Type B pancreatic cell (in vitro differentiated cells): ENCODE data around the gene PEX10. TPM values are rescaled to one million over a fixed set of nuclear protein-coding genes. Genes with fewer than 3 reads are reported as not detected.

ENCODE experiments used
- DNase-seq: peaks from one replicate; pipeline ENCODE4 v3.0.0; 2021; ENCODE audit warnings: mixed read lengths; ENCODE audit not compliant: unreplicated experiment; ENCODE audit errors: extremely low spot score
- H3K27ac Mint-ChIP-seq: 2 replicates; pipeline ENCODE4 v1.8.0; 2021; ENCODE audit warnings: mild to moderate bottlenecking, mixed read lengths
- H3K27me3 Mint-ChIP-seq: 2 replicates; pipeline ENCODE4 v1.8.0; 2021; ENCODE audit warnings: mixed read lengths
- H3K36me3 Mint-ChIP-seq: 2 replicates; pipeline ENCODE4 v1.8.0; 2021; ENCODE audit warnings: mixed read lengths
- H3K4me1 Mint-ChIP-seq: one replicate; pipeline ENCODE4 v1.8.0; 2021; ENCODE audit warnings: mixed read lengths; ENCODE audit not compliant: unreplicated experiment
- H3K4me3 Mint-ChIP-seq: 2 replicates; pipeline ENCODE4 v1.8.0; 2021; ENCODE audit warnings: mild to moderate bottlenecking, mixed read lengths
- H3K9me3 Mint-ChIP-seq: 2 replicates; pipeline ENCODE4 v1.8.0; 2021; ENCODE audit warnings: mixed read lengths
- CTCF ChIP-seq: fragments of 200-600 bp; sonication (generic); conservative IDR thresholded peaks from 2 replicates; pipeline ENCODE4 v1.5.0; 2021; ENCODE audit warnings: antibody characterized with exemption, mild to moderate bottlenecking
- total RNA-seq: library from RNA; stranded (reverse); gene quantifications from 2 replicates; pipeline ENCODE4 v1.2.1, GENCODE V29; 2021; ENCODE audit warnings: low replicate concordance

PEX10 gene
- total RNA-seq, 1 donor from 2014 or later: 27.3 TPM

GRCh38 chr1:2404890-2405511, 7.4 kb downstream of the PEX10 start:
- DNase-seq: no peak
- H3K27ac Mint-ChIP-seq: no peak overlapping the region
- no peaks in the 10 kb centered on the region for H3K9me3 Mint-ChIP-seq
- H3K4me3 Mint-ChIP-seq: no peak overlapping the region
- H3K27me3 Mint-ChIP-seq: no peaks in the 10 kb centered on the region
- peaks cover 3% of the 10 kb centered on the region for H3K36me3 Mint-ChIP-seq
- H3K4me1 Mint-ChIP-seq: no peaks in the 10 kb centered on the region
- TF ChIP-seq CTCF: no peak

- H3K4me3 Mint-ChIP-seq: no peak overlapping the region
- H3K27me3 Mint-ChIP-seq: no peaks in the 10 kb centered on the region
- no peak for TF ChIP-seq CTCF
- H3K27ac Mint-ChIP-seq: no peak overlapping the region
- no peaks in the 10 kb centered on the region for H3K9me3 Mint-ChIP-seq
- DNase-seq: no peak
- H3K4me1 Mint-ChIP-seq: no peaks in the 10 kb centered on the region
- H3K36me3 Mint-ChIP-seq: peaks cover 5% of the 10 kb centered on the region
Observed at GRCh38 chr1:2404142-2404889, 8.0 kb downstream of the PEX10 start.

GRCh38 chr1:2403273-2403672, 9.1 kb downstream of the PEX10 start:
- H3K27me3 Mint-ChIP-seq: no peaks in the 10 kb centered on the region
- TF ChIP-seq CTCF: no peak
- no peaks in the 10 kb centered on the region for H3K9me3 Mint-ChIP-seq
- H3K4me1 Mint-ChIP-seq: no peaks in the 10 kb centered on the region
- H3K36me3 Mint-ChIP-seq: peaks cover 9% of the 10 kb centered on the region
- H3K27ac Mint-ChIP-seq: no peak overlapping the region
- DNase-seq: no peak
- no peak overlapping the region for H3K4me3 Mint-ChIP-seq

- H3K27me3 Mint-ChIP-seq: no peaks in the 10 kb centered on the region
- no peaks in the 10 kb centered on the region for H3K4me1 Mint-ChIP-seq
- no peak overlapping the region for H3K4me3 Mint-ChIP-seq
- peak overlapping the region; percentile 50 for H3K27ac Mint-ChIP-seq
- H3K9me3 Mint-ChIP-seq: no peaks in the 10 kb centered on the region
- peaks cover 9% of the 10 kb centered on the region for H3K36me3 Mint-ChIP-seq
- no peak for DNase-seq
- TF ChIP-seq CTCF: no peak
Observed at GRCh38 chr1:2402420-2402819, 9.9 kb downstream of the PEX10 start.

- Mint-ChIP-seq H3K4me3 (no peak overlapping the region), H3K4me1 (peaks cover 6% of the 10 kb centered on the region), H3K27ac (no peak overlapping the region), H3K9me3 (no peaks in the 10 kb centered on the region), H3K36me3 (peaks cover 12% of the 10 kb centered on the region), H3K27me3 (no peaks in the 10 kb centered on the region)
- no peak for DNase-seq
- no peak for TF ChIP-seq CTCF
Observed at GRCh38 chr1:2400950-2401649, 11.3 kb downstream of the PEX10 start.
